ENCODE data around the gene SMIM7. TPM values are rescaled to one million over a fixed set of nuclear protein-coding genes. Genes with fewer than 3 reads are reported as not detected.

SMIM7 gene
- total and polyA plus RNA-seq, 2 donors from 2014 or later: 66.2 to 144 TPM

GRCh38 chr19:16619457-16619856 is 40.5 kb downstream of the SMIM7 start:
- Histone ChIP-seq H3K9ac (ENCODE audit: low read length in 3 of 3) (no peak overlapping the region), H3K27ac (ENCODE audit: low read depth in 2 of 2, low read length in 2 of 2) (no peak overlapping the region), H3K4me3 (ENCODE audit: low read length in 3 of 3) (no peak overlapping the region), H3K9me3 (ENCODE audit: control insufficient read depth in 2 of 3, insufficient read depth in 1 of 3, low read length in 3 of 3) (no peaks in the 10 kb centered on the region), H3K4me1 (ENCODE audit: control insufficient read depth in 2 of 3, insufficient read depth in 2 of 3, low read depth in 1 of 3, low read length in 3 of 3) (peaks cover 0 to 9% (median 8%) of the 10 kb centered on the region in 3 donors), H3K36me3 (ENCODE audit: control insufficient read depth in 2 of 3, insufficient read depth in 3 of 3, low read length in 3 of 3) (peaks cover 0 to 12% (median 0%) of the 10 kb centered on the region in 3 donors), H3K27me3 (ENCODE audit: control insufficient read depth, insufficient read depth, low read length) (no peaks in the 10 kb centered on the region)
- intact Hi-C loops (cut with DNase I): no loop called here
- TF ChIP-seq, protein P1, sequence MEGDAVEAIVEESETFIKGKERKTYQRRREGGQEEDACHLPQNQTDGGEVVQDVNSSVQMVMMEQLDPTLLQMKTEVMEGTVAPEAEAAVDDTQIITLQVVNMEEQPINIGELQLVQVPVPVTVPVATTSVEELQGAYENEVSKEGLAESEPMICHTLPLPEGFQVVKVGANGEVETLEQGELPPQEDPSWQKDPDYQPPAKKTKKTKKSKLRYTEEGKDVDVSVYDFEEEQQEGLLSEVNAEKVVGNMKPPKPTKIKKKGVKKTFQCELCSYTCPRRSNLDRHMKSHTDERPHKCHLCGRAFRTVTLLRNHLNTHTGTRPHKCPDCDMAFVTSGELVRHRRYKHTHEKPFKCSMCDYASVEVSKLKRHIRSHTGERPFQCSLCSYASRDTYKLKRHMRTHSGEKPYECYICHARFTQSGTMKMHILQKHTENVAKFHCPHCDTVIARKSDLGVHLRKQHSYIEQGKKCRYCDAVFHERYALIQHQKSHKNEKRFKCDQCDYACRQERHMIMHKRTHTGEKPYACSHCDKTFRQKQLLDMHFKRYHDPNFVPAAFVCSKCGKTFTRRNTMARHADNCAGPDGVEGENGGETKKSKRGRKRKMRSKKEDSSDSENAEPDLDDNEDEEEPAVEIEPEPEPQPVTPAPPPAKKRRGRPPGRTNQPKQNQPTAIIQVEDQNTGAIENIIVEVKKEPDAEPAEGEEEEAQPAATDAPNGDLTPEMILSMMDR (IDR thresholded peaks at IDR 0.05; ENCODE audit: borderline replicate concordance, extremely low read depth, insufficient read depth): no peak
- DNase-seq (no peak), FAIRE-seq (no peak)

- Histone ChIP-seq H3K27ac (ENCODE audit: low read depth in 2 of 2, low read length in 2 of 2) (no peak overlapping the region), H3K9me3 (ENCODE audit: control insufficient read depth in 2 of 3, insufficient read depth in 1 of 3, low read length in 3 of 3) (no peaks in the 10 kb centered on the region), H3K9ac (ENCODE audit: low read length in 3 of 3) (no peak overlapping the region), H3K4me3 (ENCODE audit: low read length in 3 of 3) (no peak overlapping the region), H3K4me1 (ENCODE audit: control insufficient read depth in 2 of 3, insufficient read depth in 2 of 3, low read depth in 1 of 3, low read length in 3 of 3) (peaks cover 0 to 9% (median 8%) of the 10 kb centered on the region in 3 donors), H3K27me3 (ENCODE audit: control insufficient read depth, insufficient read depth, low read length) (no peaks in the 10 kb centered on the region), H3K36me3 (ENCODE audit: control insufficient read depth in 2 of 3, insufficient read depth in 3 of 3, low read length in 3 of 3) (peaks cover 0 to 2% (median 0%) of the 10 kb centered on the region in 3 donors)
- intact Hi-C loops (cut with DNase I): no loop called here
- TF ChIP-seq, protein P1 (IDR thresholded peaks at IDR 0.05; ENCODE audit: borderline replicate concordance, extremely low read depth, insufficient read depth): no peak
- no peak for FAIRE-seq
- DNase-seq: no peak
Observed at GRCh38 chr19:16618248-16618647, 41.7 kb downstream of the SMIM7 start.

- TF ChIP-seq, protein P1 (IDR thresholded peaks at IDR 0.05; ENCODE audit: borderline replicate concordance, extremely low read depth, insufficient read depth): no peak
- no peaks in the 10 kb centered on the region for H3K27me3 ChIP-seq (ENCODE audit: control insufficient read depth, insufficient read depth, low read length)
- intact Hi-C loops (cut with DNase I): no loop called here
- no peak overlapping the region for H3K4me3 ChIP-seq (ENCODE audit: low read length in 3 of 3)
- H3K36me3 ChIP-seq (ENCODE audit: control insufficient read depth in 2 of 3, insufficient read depth in 3 of 3, low read length in 3 of 3): no peaks in the 10 kb centered on the region
- FAIRE-seq (no peak), DNase-seq (no peak)
- peaks cover 0 to 9% (median 8%) of the 10 kb centered on the region in 3 donors for H3K4me1 ChIP-seq (ENCODE audit: control insufficient read depth in 2 of 3, insufficient read depth in 2 of 3, low read depth in 1 of 3, low read length in 3 of 3)
- no peak overlapping the region for H3K27ac ChIP-seq (ENCODE audit: low read depth in 2 of 2, low read length in 2 of 2)
- no peaks in the 10 kb centered on the region for H3K9me3 ChIP-seq (ENCODE audit: control insufficient read depth in 2 of 3, insufficient read depth in 1 of 3, low read length in 3 of 3)
- H3K9ac ChIP-seq (ENCODE audit: low read length in 3 of 3): no peak overlapping the region
Observed at GRCh38 chr19:16615808-16616207, 44.1 kb downstream of the SMIM7 start.

DNA sequence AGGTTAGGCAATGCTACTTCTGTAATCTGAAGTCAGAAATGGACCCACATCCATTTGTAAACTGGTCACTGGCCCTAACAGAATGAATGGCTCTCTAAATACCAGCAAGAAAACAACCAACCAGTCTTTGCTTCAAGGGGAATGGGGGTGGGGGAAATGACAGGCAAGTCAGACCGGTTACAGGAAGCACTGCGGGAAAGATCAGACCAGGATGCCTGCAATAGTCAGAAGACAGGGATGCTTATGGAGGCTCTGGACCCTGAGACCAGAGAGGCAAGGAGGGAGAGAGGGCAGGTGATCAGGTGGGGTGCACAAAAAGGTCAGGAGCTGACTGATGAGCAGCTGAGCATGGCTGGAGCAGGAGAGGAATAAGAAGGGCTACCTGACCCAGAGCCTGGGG is 45.0 kb downstream of the SMIM7 start:
- TF ChIP-seq, protein P1 (IDR thresholded peaks at IDR 0.05; ENCODE audit: borderline replicate concordance, extremely low read depth, insufficient read depth): no peak
- Histone ChIP-seq H3K27me3 (ENCODE audit: control insufficient read depth, insufficient read depth, low read length) (no peaks in the 10 kb centered on the region), H3K4me3 (ENCODE audit: low read length in 3 of 3) (no peak overlapping the region), H3K27ac (ENCODE audit: low read depth in 2 of 2, low read length in 2 of 2) (no peak overlapping the region), H3K36me3 (ENCODE audit: control insufficient read depth in 2 of 3, insufficient read depth in 3 of 3, low read length in 3 of 3) (no peaks in the 10 kb centered on the region), H3K9me3 (ENCODE audit: control insufficient read depth in 2 of 3, insufficient read depth in 1 of 3, low read length in 3 of 3) (no peaks in the 10 kb centered on the region), H3K9ac (ENCODE audit: low read length in 3 of 3) (no peak overlapping the region), H3K4me1 (ENCODE audit: control insufficient read depth in 2 of 3, insufficient read depth in 2 of 3, low read depth in 1 of 3, low read length in 3 of 3) (peaks cover 0 to 4% (median 2%) of the 10 kb centered on the region in 3 donors)
- no peak for FAIRE-seq
- intact Hi-C loops (cut with DNase I): no loop called here
- DNase-seq: no peak
